ENCODE measurements around the gene PDCD7. TPM values are rescaled to one million over a fixed set of nuclear protein-coding genes. Genes with fewer than 3 reads are reported as not detected.
"Not testable (repeated sequence)": the region's sequence is repeated elsewhere in the genome, so short reads cannot be mapped to it uniquely, and the experiment has no call there.

The PDCD7 gene
- total and polyA plus RNA-seq, 3 experiments from 2014 or later, result 21.7 to 39.6 (median 33.6) TPM

DNA sequence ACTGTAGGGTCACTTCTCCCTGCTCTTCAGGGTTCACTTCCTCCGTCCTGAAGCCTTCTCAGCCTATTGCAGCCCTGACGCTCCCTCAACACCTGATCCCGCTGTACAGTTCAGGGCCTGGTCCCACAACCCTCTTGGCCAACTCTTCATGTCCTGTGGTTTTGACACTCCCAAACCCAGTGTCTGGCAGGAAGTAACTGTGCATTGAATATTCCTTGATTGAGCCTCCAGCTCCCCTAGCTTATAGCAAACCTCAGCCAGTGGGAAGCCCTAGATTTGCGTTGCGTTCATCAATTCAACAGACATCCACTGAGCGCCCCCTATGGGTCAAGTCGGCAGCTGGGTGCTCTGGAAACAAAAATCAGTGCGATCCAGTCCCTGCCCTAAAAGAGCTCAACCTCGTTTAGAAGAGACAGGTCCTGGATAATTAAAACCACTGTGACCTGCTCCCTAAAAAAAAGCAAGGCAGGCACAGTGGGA lies 32.2 kb downstream of the PDCD7 start:
- H3K4me1 Mint-ChIP-seq, result peaks cover 0 to 5% (median 5%) of the 10 kb centered on the region in 3 donors
- POLR2A ChIA-PET, result no interaction called here
- DNase-seq, result peak in 1 of 5 donors; percentile 14
- Histone ChIP-seq H3K4me1 (ENCODE audit: insufficient read depth, low read length) (no peaks in the 10 kb centered on the region), H3K4me3 (ENCODE audit: low read length) (no peak overlapping the region), H3K9me3 (ENCODE audit: low read length) (no peaks in the 10 kb centered on the region), H3K27ac (ENCODE audit: low read depth, low read length) (no peak overlapping the region), H3K27me3 (ENCODE audit: insufficient read depth, low read length, poor library complexity, severe bottlenecking) (no peaks in the 10 kb centered on the region), H3K36me3 (ENCODE audit: insufficient read depth, low read length) (peaks cover 17% of the 10 kb centered on the region)
- no peak overlapping the region for H3K27ac Mint-ChIP-seq
- H3K36me3 Mint-ChIP-seq, result peaks cover 10 to 84% (median 20%) of the 10 kb centered on the region in 3 donors
- H3K9me3 Mint-ChIP-seq, result no peaks in the 10 kb centered on the region
- H3K4me3 Mint-ChIP-seq, result no peak overlapping the region
- CTCF ChIA-PET, result interaction anchor here (0.7 to 1.2 kb wide), 2 partner anchors 13 to 21 kb away, joined by 3 read pairs; no protein-coding TSS in a partner anchor
- H3K27me3 Mint-ChIP-seq, result no peaks in the 10 kb centered on the region

GRCh38 chr15:65100442-65100841 lies 33.2 kb downstream of the PDCD7 start:
- H3K27me3 ChIP-seq (ENCODE audit: insufficient read depth, low read length, poor library complexity, severe bottlenecking), result no peaks in the 10 kb centered on the region
- H3K4me1 ChIP-seq (ENCODE audit: insufficient read depth, low read length), result no peaks in the 10 kb centered on the region
- H3K36me3 ChIP-seq (ENCODE audit: insufficient read depth, low read length), result peaks cover 14% of the 10 kb centered on the region
- Mint-ChIP-seq H3K4me1 (peaks cover 0 to 5% (median 5%) of the 10 kb centered on the region in 3 donors), H3K9me3 (no peaks in the 10 kb centered on the region), H3K27ac (peak overlapping the region in 1 of 8 donors; percentile 52), H3K4me3 (no peak overlapping the region), H3K27me3 (no peaks in the 10 kb centered on the region), H3K36me3 (peaks cover 10 to 74% (median 20%) of the 10 kb centered on the region in 3 donors)
- no peak overlapping the region for H3K27ac ChIP-seq (ENCODE audit: low read depth, low read length)
- H3K9me3 ChIP-seq (ENCODE audit: low read length), result no peaks in the 10 kb centered on the region
- ChIA-PET POLR2A (no interaction called here), CTCF (interaction anchor here (1.2 kb wide), 1 partner anchor 22 kb away, joined by 3 read pairs; no protein-coding TSS in a partner anchor)
- no peak overlapping the region for H3K4me3 ChIP-seq (ENCODE audit: low read length)
- DNase-seq, result no peak

- CTCF ChIA-PET; H3K9me3 Mint-ChIP-seq; H3K4me1 Mint-ChIP-seq; H3K27me3 ChIP-seq (ENCODE audit: insufficient read depth, low read length, poor library complexity, severe bottlenecking); H3K27ac Mint-ChIP-seq; POLR2A ChIA-PET; DNase-seq; H3K9me3 ChIP-seq (ENCODE audit: low read length); H3K27me3 Mint-ChIP-seq; H3K27ac ChIP-seq (ENCODE audit: low read depth, low read length); H3K4me1 ChIP-seq (ENCODE audit: insufficient read depth, low read length); H3K4me3 Mint-ChIP-seq; H3K4me3 ChIP-seq (ENCODE audit: low read length): not testable (repeated sequence)
- peaks cover 10 to 68% (median 17%) of the 10 kb centered on the region in 3 donors for H3K36me3 Mint-ChIP-seq
- peaks cover 12% of the 10 kb centered on the region for H3K36me3 ChIP-seq (ENCODE audit: insufficient read depth, low read length)
Observed at GRCh38 chr15:65099801-65100200, 33.8 kb downstream of the PDCD7 start.

- peaks cover 0 to 5% (median 5%) of the 10 kb centered on the region in 3 donors for H3K4me1 Mint-ChIP-seq
- H3K9me3 Mint-ChIP-seq, result no peaks in the 10 kb centered on the region
- H3K4me3 Mint-ChIP-seq, result no peak overlapping the region
- no peaks in the 10 kb centered on the region for H3K27me3 Mint-ChIP-seq
- no peak overlapping the region for H3K27ac ChIP-seq (ENCODE audit: low read depth, low read length)
- ChIA-PET POLR2A (no interaction called here), CTCF (no interaction called here)
- H3K4me3 ChIP-seq (ENCODE audit: low read length), result no peak overlapping the region
- H3K27me3 ChIP-seq (ENCODE audit: insufficient read depth, low read length, poor library complexity, severe bottlenecking), result no peaks in the 10 kb centered on the region
- peaks cover 10 to 66% (median 17%) of the 10 kb centered on the region in 3 donors for H3K36me3 Mint-ChIP-seq
- no peaks in the 10 kb centered on the region for H3K4me1 ChIP-seq (ENCODE audit: insufficient read depth, low read length)
- H3K36me3 ChIP-seq (ENCODE audit: insufficient read depth, low read length), result peaks cover 12% of the 10 kb centered on the region
- H3K9me3 ChIP-seq (ENCODE audit: low read length), result no peaks in the 10 kb centered on the region
- no peak overlapping the region for H3K27ac Mint-ChIP-seq
- DNase-seq, result no peak
Observed at GRCh38 chr15:65099336-65099735, 34.3 kb downstream of the PDCD7 start.

- no peak overlapping the region for H3K4me3 ChIP-seq (ENCODE audit: low read length)
- H3K4me1 ChIP-seq (ENCODE audit: insufficient read depth, low read length), result no peaks in the 10 kb centered on the region
- H3K27ac ChIP-seq (ENCODE audit: low read depth, low read length), result no peak overlapping the region
- H3K9me3 ChIP-seq (ENCODE audit: low read length), result no peaks in the 10 kb centered on the region
- H3K4me3 Mint-ChIP-seq, result no peak overlapping the region
- H3K4me1 Mint-ChIP-seq, result peaks cover 0 to 5% (median 5%) of the 10 kb centered on the region in 3 donors
- POLR2A ChIA-PET, result no interaction called here
- H3K27ac Mint-ChIP-seq, result peak overlapping the region in 1 of 8 donors; percentile 78
- no peaks in the 10 kb centered on the region for H3K27me3 ChIP-seq (ENCODE audit: insufficient read depth, low read length, poor library complexity, severe bottlenecking)
- peaks cover 7 to 55% (median 17%) of the 10 kb centered on the region in 3 donors for H3K36me3 Mint-ChIP-seq
- no peaks in the 10 kb centered on the region for H3K9me3 Mint-ChIP-seq
- no peaks in the 10 kb centered on the region for H3K27me3 Mint-ChIP-seq
- CTCF ChIA-PET, result no interaction called here
- DNase-seq, result no peak
- peaks cover 12% of the 10 kb centered on the region for H3K36me3 ChIP-seq (ENCODE audit: insufficient read depth, low read length)
Observed at GRCh38 chr15:65097651-65098263, 35.9 kb downstream of the PDCD7 start.

- H3K36me3 ChIP-seq (ENCODE audit: insufficient read depth, low read length), result peaks cover 12% of the 10 kb centered on the region
- H3K27me3 ChIP-seq (ENCODE audit: insufficient read depth, low read length, poor library complexity, severe bottlenecking), result no peaks in the 10 kb centered on the region
- no peak overlapping the region for H3K27ac ChIP-seq (ENCODE audit: low read depth, low read length)
- Mint-ChIP-seq H3K36me3 (peaks cover 7 to 50% (median 17%) of the 10 kb centered on the region in 3 donors), H3K4me3 (no peak overlapping the region), H3K4me1 (peaks cover 0 to 5% (median 4%) of the 10 kb centered on the region in 3 donors), H3K27ac (peak overlapping the region in 1 of 8 donors; percentile 52), H3K27me3 (no peaks in the 10 kb centered on the region), H3K9me3 (no peaks in the 10 kb centered on the region)
- H3K4me1 ChIP-seq (ENCODE audit: insufficient read depth, low read length), result no peaks in the 10 kb centered on the region
- CTCF ChIA-PET, result interaction anchor here (1.0 kb wide), 1 partner anchor 365 kb away, joined by 3 read pairs; no protein-coding TSS in a partner anchor
- H3K9me3 ChIP-seq (ENCODE audit: low read length), result no peaks in the 10 kb centered on the region
- POLR2A ChIA-PET, result no interaction called here
- no peak overlapping the region for H3K4me3 ChIP-seq (ENCODE audit: low read length)
- DNase-seq, result no peak
Observed at GRCh38 chr15:65096481-65097385, 36.9 kb downstream of the PDCD7 start.

GRCh38 chr15:65095747-65096104 lies 37.9 kb downstream of the PDCD7 start:
- peak overlapping the region in 1 of 8 donors; percentile 46 for H3K27ac Mint-ChIP-seq
- ChIA-PET CTCF (interaction anchor here (1.0 kb wide), 1 partner anchor 364 kb away, joined by 3 read pairs; no protein-coding TSS in a partner anchor), POLR2A (no interaction called here)
- no peaks in the 10 kb centered on the region for H3K4me1 Mint-ChIP-seq
- H3K27ac ChIP-seq (ENCODE audit: low read depth, low read length), result no peak overlapping the region
- H3K4me3 Mint-ChIP-seq, result no peak overlapping the region
- H3K27me3 ChIP-seq (ENCODE audit: insufficient read depth, low read length, poor library complexity, severe bottlenecking), result no peaks in the 10 kb centered on the region
- H3K9me3 Mint-ChIP-seq, result no peaks in the 10 kb centered on the region
- H3K36me3 ChIP-seq (ENCODE audit: insufficient read depth, low read length), result peaks cover 12% of the 10 kb centered on the region
- H3K36me3 Mint-ChIP-seq, result peaks cover 7 to 39% (median 14%) of the 10 kb centered on the region in 3 donors
- H3K4me1 ChIP-seq (ENCODE audit: insufficient read depth, low read length), result no peaks in the 10 kb centered on the region
- H3K4me3 ChIP-seq (ENCODE audit: low read length), result no peak overlapping the region
- DNase-seq, result no peak
- H3K9me3 ChIP-seq (ENCODE audit: low read length), result no peaks in the 10 kb centered on the region
- H3K27me3 Mint-ChIP-seq, result no peaks in the 10 kb centered on the region

All from CD8-positive, alpha-beta memory T cell (primary cell).